Neural cell (in vitro differentiated cells): ENCODE measurements around the gene PEF1.

Experiments
- EZH2 ChIP-seq: fragments of 200-600, 300-800 bp; shearing (Covaris generic), sonication (generic); IDR thresholded peaks from 2 replicates; pipeline ENCODE4 v1.6.1; 2014; ENCODE audit warnings: antibody characterized with exemption, low read length, borderline replicate concordance, mild to moderate bottlenecking; ENCODE audit not compliant: insufficient read depth, poor library complexity, severe bottlenecking
- POLR2AphosphoS5 ChIP-seq: IDR thresholded peaks from 2 replicates; pipeline ENCODE4 v1.6.1; 2012
- TAF1 ChIP-seq: IDR thresholded peaks from 2 replicates; pipeline ENCODE4 v1.6.1; 2012; ENCODE audit warnings: low read depth
- TF ChIP-seq, protein P1 (sequence below): fragments of 450-650 bp; IDR thresholded peaks from 2 replicates; pipeline ENCODE4 v1.5.1; 2014; ENCODE audit warnings: antibody characterized with exemption, mild to moderate bottlenecking, moderate library complexity; ENCODE audit not compliant: poor library complexity, severe bottlenecking

GRCh38 chr1:31607360-31607759, 37.3 kb downstream of the PEF1 start:
- TF ChIP-seq, protein P1, sequence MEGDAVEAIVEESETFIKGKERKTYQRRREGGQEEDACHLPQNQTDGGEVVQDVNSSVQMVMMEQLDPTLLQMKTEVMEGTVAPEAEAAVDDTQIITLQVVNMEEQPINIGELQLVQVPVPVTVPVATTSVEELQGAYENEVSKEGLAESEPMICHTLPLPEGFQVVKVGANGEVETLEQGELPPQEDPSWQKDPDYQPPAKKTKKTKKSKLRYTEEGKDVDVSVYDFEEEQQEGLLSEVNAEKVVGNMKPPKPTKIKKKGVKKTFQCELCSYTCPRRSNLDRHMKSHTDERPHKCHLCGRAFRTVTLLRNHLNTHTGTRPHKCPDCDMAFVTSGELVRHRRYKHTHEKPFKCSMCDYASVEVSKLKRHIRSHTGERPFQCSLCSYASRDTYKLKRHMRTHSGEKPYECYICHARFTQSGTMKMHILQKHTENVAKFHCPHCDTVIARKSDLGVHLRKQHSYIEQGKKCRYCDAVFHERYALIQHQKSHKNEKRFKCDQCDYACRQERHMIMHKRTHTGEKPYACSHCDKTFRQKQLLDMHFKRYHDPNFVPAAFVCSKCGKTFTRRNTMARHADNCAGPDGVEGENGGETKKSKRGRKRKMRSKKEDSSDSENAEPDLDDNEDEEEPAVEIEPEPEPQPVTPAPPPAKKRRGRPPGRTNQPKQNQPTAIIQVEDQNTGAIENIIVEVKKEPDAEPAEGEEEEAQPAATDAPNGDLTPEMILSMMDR = no peak
- no peak for TF ChIP-seq POLR2AphosphoS5
- TF ChIP-seq TAF1 = no peak
- no peak for TF ChIP-seq EZH2
